CD14-positive monocyte (primary cell): ENCODE results near the gene GLDC. TPM values are rescaled to one million over a fixed set of nuclear protein-coding genes. Genes with fewer than 3 reads are reported as not detected.

Experiments used
- DNase-seq, 3 donors: peaks; one replicate each; pipeline ENCODE4 v3.0.0-alpha.2; 2011 to 2022
- H2AFZ ChIP-seq: 2 replicates; pipeline ENCODE4 v1.6.0; 2012; ENCODE audit warnings: mild to moderate bottlenecking, low read depth, low read length, inconsistent platforms; ENCODE audit not compliant: insufficient read depth, poor library complexity, severe bottlenecking
- H3K27ac ChIP-seq, 2 donors: 1 replicate in 1 of 2; 2 replicates in 1 of 2; pipeline ENCODE4 v1.5.1; 2012 to 2013; ENCODE audit warnings: low read length in 2 of 2, control low read depth in 1 of 2, inconsistent platforms in 1 of 2, low read depth in 1 of 2, mild to moderate bottlenecking in 1 of 2
- H3K27me3 ChIP-seq, 2 donors: one replicate each; pipeline versions ENCODE4 v1.6.0 to v1.6.1; 2011 to 2013; ENCODE audit warnings: low read length in 2 of 2; ENCODE audit not compliant: control insufficient read depth in 2 of 2, insufficient read depth in 2 of 2
- H3K36me3 ChIP-seq, 2 donors: replicated peaks in 1 of 2; 1 replicate in 1 of 2; 2 replicates in 1 of 2; pipeline versions ENCODE4 v1.5.1 to v1.6.1; 2012 to 2013; ENCODE audit warnings: low read length in 2 of 2, control low read depth in 1 of 2, inconsistent platforms in 1 of 2, mild to moderate bottlenecking in 1 of 2; ENCODE audit not compliant: insufficient read depth in 2 of 2, control insufficient read depth in 1 of 2
- H3K4me1 ChIP-seq, 2 donors: 1 replicate in 1 of 2; 2 replicates in 1 of 2; pipeline versions ENCODE4 v1.5.1 to v1.6.1; 2012 to 2013; ENCODE audit warnings: low read length in 2 of 2, control low read depth in 1 of 2, inconsistent platforms in 1 of 2, mild to moderate bottlenecking in 1 of 2, moderate library complexity in 1 of 2; ENCODE audit not compliant: insufficient read depth in 2 of 2, control insufficient read depth in 1 of 2
- H3K4me2 ChIP-seq: replicated peaks from 2 replicates; pipeline ENCODE3; 2012; ENCODE audit warnings: low read length, moderate library complexity, mild to moderate bottlenecking; ENCODE audit not compliant: poor library complexity, severe bottlenecking; ENCODE audit errors: extremely low read depth
- H3K4me3 ChIP-seq, 3 experiments: fragments of 200-600 bp in 1 of 3; sonication (generic) in 1 of 3; replicated peaks in 1 of 3; 1 replicate in 2 of 3; 2 replicates in 1 of 3; pipeline ENCODE4 v1.5.1; 2011 to 2013; ENCODE audit warnings: low read length in 3 of 3, mild to moderate bottlenecking in 3 of 3, control low read depth in 2 of 3, low read depth in 2 of 3, inconsistent platforms in 1 of 3, moderate library complexity in 1 of 3
- H3K79me2 ChIP-seq: 2 replicates; pipeline ENCODE4 v1.6.0; 2012; ENCODE audit warnings: mild to moderate bottlenecking, control low read depth, inconsistent platforms, low read length, moderate library complexity; ENCODE audit not compliant: insufficient read depth
- H3K9ac ChIP-seq: 2 replicates; pipeline ENCODE4 v1.6.0; 2017; ENCODE audit warnings: low read length, mild to moderate bottlenecking; ENCODE audit not compliant: insufficient read depth, poor library complexity, severe bottlenecking
- H3K9me3 ChIP-seq, 2 donors: replicated peaks in 1 of 2; 1 replicate in 1 of 2; 2 replicates in 1 of 2; pipeline versions ENCODE4 v1.5.1 to v1.6.1; 2012 to 2013; ENCODE audit warnings: low read length in 2 of 2, control low read depth in 1 of 2; ENCODE audit not compliant: control insufficient read depth in 1 of 2, insufficient read depth in 1 of 2
- H4K20me1 ChIP-seq: 2 replicates; pipeline ENCODE4 v1.6.0; 2012; ENCODE audit warnings: mild to moderate bottlenecking, low read length, control low read depth, moderate library complexity; ENCODE audit not compliant: insufficient read depth
- H3K27ac Mint-ChIP-seq, 7 donors: one replicate each; pipeline ENCODE4 v1.8.0; 2020; ENCODE audit warnings: mild to moderate bottlenecking in 7 of 7, mixed read lengths in 7 of 7, moderate library complexity in 6 of 7, inconsistent platforms in 2 of 7
- H3K27me3 Mint-ChIP-seq, 3 donors: one replicate each; pipeline ENCODE4 v1.8.0; 2021 to 2022; ENCODE audit warnings: low read depth in 3 of 3, mild to moderate bottlenecking in 3 of 3, mixed read lengths in 3 of 3, moderate library complexity in 3 of 3, inconsistent platforms in 1 of 3
- H3K36me3 Mint-ChIP-seq, 2 donors: one replicate each; pipeline ENCODE4 v1.8.0; 2020; ENCODE audit warnings: mixed read lengths in 2 of 2, inconsistent platforms in 1 of 2, mild to moderate bottlenecking in 1 of 2
- H3K4me1 Mint-ChIP-seq: one replicate; pipeline ENCODE4 v1.8.0; 2020; ENCODE audit warnings: mild to moderate bottlenecking, mixed read lengths
- H3K4me3 Mint-ChIP-seq, 2 donors: one replicate each; pipeline ENCODE4 v1.8.0; 2020; ENCODE audit warnings: mild to moderate bottlenecking in 2 of 2, mixed read lengths in 2 of 2, moderate library complexity in 1 of 2
- H3K9me3 Mint-ChIP-seq, 7 donors: one replicate each; pipeline ENCODE4 v1.8.0; 2020 to 2022; ENCODE audit warnings: mixed read lengths in 7 of 7, mild to moderate bottlenecking in 6 of 7, moderate library complexity in 6 of 7, inconsistent platforms in 2 of 7
- CTCF ChIP-seq: fragments of 200-600 bp; IDR thresholded peaks from one replicate; pipeline ENCODE4 v1.8.0; 2022; ENCODE audit warnings: antibody characterized with exemption, mild to moderate bottlenecking
- WGBS: methylation state at CpG from one replicate; pipeline ENCODE4 v1.1.5; 2013; ENCODE audit warnings: missing lambda C conversion rate; ENCODE audit not compliant: insufficient coverage; 5-methylcytosine and 5-hydroxymethylcytosine counted together
- intact Hi-C, 2 donors: fragments of 100-400 bp; cut with micrococcal nuclease; formaldehyde crosslinking; loops; one replicate each; pipeline versions ENCODE4 v1.15.0 to v1.15.1; 2023
- polyA plus RNA-seq, 3 donors: library from polyadenylated mRNA; depleted of rRNA in 1 of 3; unstranded in 2 of 3; stranded (reverse) in 1 of 3; fragments of 300-500 nt in 2 of 3; fragments of >200 nt in 1 of 3; fragmentation: Illumina TruSeq in 2 of 3; gene quantifications; 1 replicate in 2 of 3; 2 replicates in 1 of 3; pipeline ENCODE4 v1.2.3, GENCODE V29; 2012 to 2021

The GLDC gene
- polyA plus RNA-seq, 3 donors: not detected

- H4K20me1 ChIP-seq: no peaks in the 10 kb centered on the region
- H3K4me3 Mint-ChIP-seq: no peak overlapping the region
- H3K4me3 ChIP-seq: no peak overlapping the region
- no peak for TF ChIP-seq CTCF
- H3K27me3 Mint-ChIP-seq: peaks cover 0 to 4% (median 0%) of the 10 kb centered on the region in 3 donors
- DNase-seq: no peak
- no peak overlapping the region for H3K9ac ChIP-seq
- no peak overlapping the region for H3K27ac Mint-ChIP-seq
- H3K4me1 ChIP-seq: peaks cover 0 to 9% of the 10 kb centered on the region in 2 donors
- no peaks in the 10 kb centered on the region for H3K36me3 Mint-ChIP-seq
- H3K9me3 Mint-ChIP-seq: no peaks in the 10 kb centered on the region
- no peaks in the 10 kb centered on the region for H3K9me3 ChIP-seq
- no peaks in the 10 kb centered on the region for H3K79me2 ChIP-seq
- intact Hi-C loops: no loop called here
- H3K4me2 ChIP-seq: peak overlapping the region; percentile 11
- H2AFZ ChIP-seq: no peak overlapping the region
- no peaks in the 10 kb centered on the region for H3K36me3 ChIP-seq
- no peaks in the 10 kb centered on the region for H3K27me3 ChIP-seq
- no peak overlapping the region for H3K27ac ChIP-seq
- WGBS: 96% methylated on average over 2 of the region's 2 CpGs
- H3K4me1 Mint-ChIP-seq: peaks cover 11% of the 10 kb centered on the region
Measured at GRCh38 chr9:6590772-6591384, 54.7 kb downstream of the GLDC start.

GRCh38 chr9:6590334-6590733, 55.2 kb downstream of the GLDC start:
- Mint-ChIP-seq H3K27me3 (peaks cover 0 to 4% (median 0%) of the 10 kb centered on the region in 3 donors), H3K36me3 (no peaks in the 10 kb centered on the region), H3K9me3 (no peaks in the 10 kb centered on the region), H3K4me1 (peaks cover 11% of the 10 kb centered on the region), H3K4me3 (no peak overlapping the region), H3K27ac (peak overlapping the region in 2 of 7 donors; percentile 46 to 86)
- no peaks in the 10 kb centered on the region for H3K79me2 ChIP-seq
- H3K4me1 ChIP-seq: peaks cover 0 to 9% of the 10 kb centered on the region in 2 donors
- no peaks in the 10 kb centered on the region for H4K20me1 ChIP-seq
- no peak overlapping the region for H3K4me3 ChIP-seq
- peak overlapping the region; percentile 11 for H3K4me2 ChIP-seq
- H3K36me3 ChIP-seq: no peaks in the 10 kb centered on the region
- H3K27me3 ChIP-seq: no peaks in the 10 kb centered on the region
- H3K9ac ChIP-seq: no peak overlapping the region
- no peaks in the 10 kb centered on the region for H3K9me3 ChIP-seq
- no peak overlapping the region for H2AFZ ChIP-seq
- no peak overlapping the region for H3K27ac ChIP-seq
- no CpG with 5 or more reads among the region's 2 CpGs for WGBS
- intact Hi-C loops: no loop called here
- DNase-seq: peak in 2 of 3 donors; percentile 30 to 31
- TF ChIP-seq CTCF: no peak
